Left ventricle myocardium inferior (tissue), 1 donor: ENCODE data around the gene HAUS3. TPM values are rescaled to one million over a fixed set of nuclear protein-coding genes. Genes with fewer than 3 reads are reported as not detected.

ENCODE experiments used
- DNase-seq: peaks from one replicate; pipeline ENCODE4 v3.0.0-alpha.2; 2020
- H3K27ac ChIP-seq: fragments of 200-600 bp; replicated peaks from 2 replicates; pipeline ENCODE4 v1.8.0; 2021
- H3K27me3 ChIP-seq: fragments of 200-600 bp; 2 replicates; pipeline ENCODE4 v1.8.0; 2021; ENCODE audit warnings: low read depth
- H3K36me3 ChIP-seq: fragments of 200-600 bp; 2 replicates; pipeline ENCODE4 v1.8.0; 2021
- H3K4me1 ChIP-seq: fragments of 200-600 bp; 2 replicates; pipeline ENCODE4 v1.8.0; 2021
- H3K4me3 ChIP-seq: fragments of 200-600 bp; 2 replicates; pipeline ENCODE4 v1.8.0; 2021; ENCODE audit warnings: mild to moderate bottlenecking, moderate library complexity
- H3K9me3 ChIP-seq: fragments of 200-600 bp; replicated peaks from 2 replicates; pipeline ENCODE4 v1.8.0; 2021
- CTCF ChIP-seq: fragments of 200-600 bp; IDR thresholded peaks from 2 replicates; pipeline ENCODE4 v1.8.0; 2021; ENCODE audit warnings: antibody characterized with exemption, mild to moderate bottlenecking, borderline replicate concordance
- intact Hi-C: fragments of 100-400 bp; cut with micrococcal nuclease; formaldehyde crosslinking; loops from one replicate; pipeline ENCODE4 v1.11.0; 2022
- total RNA-seq: library from RNA; stranded (reverse); fragmentation: NEBNext Ultra II Directional; extraction: Animal tissue kit (Norgen Biotek cat#: 25700); gene quantifications from one replicate; pipeline ENCODE4 v1.2.1, GENCODE V29; 2021
- donor health status: DM: no; HTN: yes; CAD: no; lungs with severe emphysema.

Gene HAUS3
- total RNA-seq, 1 donor from 2014 or later: 6.4 TPM

GRCh38 chr4:2256156-2256731 is 14.3 kb upstream of the HAUS3 start:
- H3K4me3 ChIP-seq: peak overlapping the region; percentile 79
- no peaks in the 10 kb centered on the region for H3K9me3 ChIP-seq
- H3K4me1 ChIP-seq: peaks cover 86% of the 10 kb centered on the region
- peak overlapping the region; percentile 100 for H3K27ac ChIP-seq
- peaks cover 37% of the 10 kb centered on the region for H3K36me3 ChIP-seq
- intact Hi-C loops: no loop called here
- H3K27me3 ChIP-seq: no peaks in the 10 kb centered on the region
- no peak for TF ChIP-seq CTCF
- peak; percentile 60 for DNase-seq

- H3K36me3 ChIP-seq: peaks cover 44% of the 10 kb centered on the region
- intact Hi-C loops: no loop called here
Measured at GRCh38 chr4:2255501-2256155, 13.7 kb upstream of the HAUS3 start.

GRCh38 chr4:2254665-2255500 is 13.0 kb upstream of the HAUS3 start:
- no peak for TF ChIP-seq CTCF
- Histone ChIP-seq H3K9me3 (no peaks in the 10 kb centered on the region), H3K4me1 (peaks cover 73% of the 10 kb centered on the region), H3K27ac (peak overlapping the region; percentile 100), H3K36me3 (peaks cover 51% of the 10 kb centered on the region), H3K27me3 (no peaks in the 10 kb centered on the region), H3K4me3 (peak overlapping the region; percentile 79)
- no peak for DNase-seq
- intact Hi-C loops: no loop called here

More at GRCh38 chr4:2255501-2256155, 13.7 kb upstream of the HAUS3 start:
- H3K9me3 ChIP-seq: no peaks in the 10 kb centered on the region
- H3K4me1 ChIP-seq: peaks cover 80% of the 10 kb centered on the region
- DNase-seq: peak; percentile 33
- peak overlapping the region; percentile 79 for H3K4me3 ChIP-seq
- H3K27me3 ChIP-seq: no peaks in the 10 kb centered on the region
- peak overlapping the region; percentile 100 for H3K27ac ChIP-seq
- TF ChIP-seq CTCF: no peak

- no peaks in the 10 kb centered on the region for H3K27me3 ChIP-seq
- H3K36me3 ChIP-seq: peaks cover 66% of the 10 kb centered on the region
- no peaks in the 10 kb centered on the region for H3K9me3 ChIP-seq
- H3K27ac ChIP-seq: peak overlapping the region; percentile 59
- TF ChIP-seq CTCF: no peak
- peak; percentile 14 for DNase-seq
- intact Hi-C loops: no loop called here
- H3K4me3 ChIP-seq: no peak overlapping the region
- peaks cover 58% of the 10 kb centered on the region for H3K4me1 ChIP-seq
Measured at GRCh38 chr4:2253160-2254084, 11.5 kb upstream of the HAUS3 start.

GRCh38 chr4:2252530-2253091 is 10.7 kb upstream of the HAUS3 start:
- intact Hi-C loops: no loop called here
- TF ChIP-seq CTCF: no peak
- Histone ChIP-seq H3K9me3 (no peaks in the 10 kb centered on the region), H3K4me1 (peaks cover 50% of the 10 kb centered on the region), H3K36me3 (peaks cover 74% of the 10 kb centered on the region), H3K27me3 (no peaks in the 10 kb centered on the region), H3K27ac (peak overlapping the region; percentile 59), H3K4me3 (no peak overlapping the region)
- no peak for DNase-seq
